ENCODE measurements around the gene AKAP6.

GRCh38 chr14:32754209-32754608, 425.1 kb downstream of the AKAP6 start:
- TF ChIP-seq CTCF (IDR thresholded peaks at IDR 0.05) (no peak), POLR2A (IDR thresholded peaks at IDR 0.05) (no peak)
